ENCODE data around the gene HOXC5.

The HOXC5 gene

GRCh38 chr12:54029529-54030441, 3.1 kb upstream of the HOXC5 start:
- H3K4me3 ChIP-seq (ENCODE audit: low read length) = peak overlapping the region; percentile 98
- TF ChIP-seq CTCF (conservative IDR thresholded peaks at IDR 0.05; ENCODE audit: low read length) = no peak
- no peak for DNase-seq (ENCODE audit: low read depth)

- H3K4me3 ChIP-seq (ENCODE audit: low read length) = peak overlapping the region; percentile 98
- no peak for TF ChIP-seq CTCF (conservative IDR thresholded peaks at IDR 0.05; ENCODE audit: low read length)
- no peak for DNase-seq (ENCODE audit: low read depth)
Measured at GRCh38 chr12:54030442-54030801, 2.4 kb upstream of the HOXC5 start.

- DNase-seq (ENCODE audit: low read depth) = peak; percentile 86
- TF ChIP-seq CTCF (conservative IDR thresholded peaks at IDR 0.05; ENCODE audit: low read length) = no peak; the same call in 1 of the 2 replicates
- H3K4me3 ChIP-seq (ENCODE audit: low read length) = peak overlapping the region; percentile 98
Measured at GRCh38 chr12:54030889-54031471, 1.9 kb upstream of the HOXC5 start.

- DNase-seq (ENCODE audit: low read depth) = no peak
- TF ChIP-seq CTCF (conservative IDR thresholded peaks at IDR 0.05; ENCODE audit: low read length) = no peak
- peak overlapping the region; percentile 98 for H3K4me3 ChIP-seq (ENCODE audit: low read length)
Measured at GRCh38 chr12:54031480-54031879, 1.4 kb upstream of the HOXC5 start.

GRCh38 chr12:54032086-54032619, 697 bp upstream of the HOXC5 start:
- DNase-seq (ENCODE audit: low read depth) = no peak
- peak overlapping the region; percentile 3; the same call in 1 of the 2 replicates for H3K4me3 ChIP-seq (ENCODE audit: low read length)
- TF ChIP-seq CTCF (conservative IDR thresholded peaks at IDR 0.05; ENCODE audit: low read length) = no peak

- TF ChIP-seq CTCF (conservative IDR thresholded peaks at IDR 0.05; ENCODE audit: low read length) = no peak
- DNase-seq (ENCODE audit: low read depth) = peak; percentile 61
- peak overlapping the region; percentile 56 for H3K4me3 ChIP-seq (ENCODE audit: low read length)
Measured at GRCh38 chr12:54033106-54033979, 493 bp downstream of the HOXC5 start.

Measured in AG10803 (cell line).